RKO (cell line): ENCODE data around the gene RBM5.

Experiments used
- DNase-seq: peaks from one replicate; pipeline ENCODE4 v3.0.0-alpha.2; 2016; ENCODE audit warnings: low spot score

RBM5 gene

GRCh38 chr3:50139308-50139707 is 50.6 kb downstream of the RBM5 start:
- no peak for DNase-seq

GRCh38 chr3:50139718-50140423 is 51.2 kb downstream of the RBM5 start:
- no peak for DNase-seq

- peak; percentile 28 for DNase-seq
Measured at GRCh38 chr3:50140990-50141389, 52.3 kb downstream of the RBM5 start.

GRCh38 chr3:50146316-50146901 is 57.7 kb downstream of the RBM5 start:
- DNase-seq, result no peak

- no peak for DNase-seq
Measured at GRCh38 chr3:50147016-50147415, 58.3 kb downstream of the RBM5 start.

- no peak for DNase-seq
Measured at GRCh38 chr3:50147447-50147846, 58.7 kb downstream of the RBM5 start.

- DNase-seq, result no peak
Measured at GRCh38 chr3:50147861-50148260, 59.1 kb downstream of the RBM5 start.

- DNase-seq, result no peak
Measured at GRCh38 chr3:50150404-50150750, 61.7 kb downstream of the RBM5 start.

- no peak for DNase-seq
Measured at GRCh38 chr3:50150863-50151686, 62.4 kb downstream of the RBM5 start.

- DNase-seq, result no peak
Measured at GRCh38 chr3:50151728-50152127, 63.0 kb downstream of the RBM5 start.

GRCh38 chr3:50153782-50154475 is 65.2 kb downstream of the RBM5 start:
- no peak for DNase-seq

- DNase-seq, result no peak
Measured at GRCh38 chr3:50154476-50154839, 65.7 kb downstream of the RBM5 start.

GRCh38 chr3:50154840-50155490 is 66.2 kb downstream of the RBM5 start, which contains the start of gene SEMA3F:
SEMA3F (plus strand) TSS chr3:50155324; CDS start chr3:50159623, 4,299 bp downstream.
- DNase-seq, result peak; percentile 74

GRCh38 chr3:50155491-50155878 is 66.8 kb downstream of the RBM5 start:
- no peak for DNase-seq

GRCh38 chr3:50155891-50156290 is 67.2 kb downstream of the RBM5 start:
- DNase-seq, result no peak

- no peak for DNase-seq
Measured at GRCh38 chr3:50156549-50157493, 68.1 kb downstream of the RBM5 start.

GRCh38 chr3:50157827-50158529 is 69.3 kb downstream of the RBM5 start:
- no peak for DNase-seq

- no peak for DNase-seq
Measured at GRCh38 chr3:50158530-50159146, 69.9 kb downstream of the RBM5 start.

GRCh38 chr3:50160561-50160983 is 71.9 kb downstream of the RBM5 start:
- DNase-seq, result no peak

- no peak for DNase-seq
Measured at GRCh38 chr3:50161320-50161719, 72.6 kb downstream of the RBM5 start.
